Measurements from ENCODE around the gene UBR3. TPM values are rescaled to one million over a fixed set of nuclear protein-coding genes. Genes with fewer than 3 reads are reported as not detected.

UBR3 gene
- total RNA-seq, 1 experiment from 2014 or later: 21.9 TPM

GRCh38 chr2:170121689-170122088, 294.4 kb downstream of the UBR3 start:
- no peak overlapping the region for H2BK120ac ChIP-seq (ENCODE audit: low read depth, low read length, poor library complexity, severe bottlenecking)
- no peak overlapping the region for H3K23ac ChIP-seq (ENCODE audit: insufficient read length, low read depth, low read length)
- H3K79me1 ChIP-seq (ENCODE audit: insufficient read depth, low read depth, low read length, poor library complexity, severe bottlenecking): no peaks in the 10 kb centered on the region
- H3K27me3 ChIP-seq (ENCODE audit: insufficient read depth, low read length): no peaks in the 10 kb centered on the region
- H2BK12ac ChIP-seq (ENCODE audit: insufficient read length, low read depth, low read length): no peak overlapping the region
- H4K20me1 ChIP-seq (ENCODE audit: control insufficient read depth, insufficient read depth, insufficient read length): no peaks in the 10 kb centered on the region
- H3K56ac ChIP-seq (ENCODE audit: insufficient read length, low read depth, low read length): no peak overlapping the region
- no peak overlapping the region for H4K91ac ChIP-seq (ENCODE audit: insufficient read length, low read depth, low read length)
- H3K9me3 Mint-ChIP-seq: peaks cover 25 to 34% of the 10 kb centered on the region in 2 experiments
- no peak overlapping the region for H3K27ac Mint-ChIP-seq
- no peak overlapping the region for H2AK5ac ChIP-seq (ENCODE audit: insufficient read length, low read length)
- peaks cover 10% of the 10 kb centered on the region for H3K9me3 ChIP-seq (ENCODE audit: control insufficient read depth, low read depth, low read length)
- no peak overlapping the region for H2BK5ac ChIP-seq (ENCODE audit: insufficient read length, low read length)
- no peak overlapping the region for H3K4me2 ChIP-seq (ENCODE audit: insufficient read depth, insufficient read length, low read length)
- no peak overlapping the region for H3K18ac ChIP-seq (ENCODE audit: insufficient read length, low read depth, low read length)
- H3K4ac ChIP-seq (ENCODE audit: low read depth, low read length): no peak overlapping the region
- H3K27me3 Mint-ChIP-seq (ENCODE audit: low read depth): peaks cover 5% of the 10 kb centered on the region; the same call in 1 of the 2 replicates
- H4K8ac ChIP-seq (replicated peaks; ENCODE audit: insufficient read length, low read depth, low read length): no peak overlapping the region
- H3K4me1 ChIP-seq (ENCODE audit: insufficient read depth, low read length): no peaks in the 10 kb centered on the region
- WGBS (ENCODE audit: extremely low coverage, insufficient read length, low lambda C conversion rate): no CpG with 5 or more reads among the region's 1 CpG
- H3K23me2 ChIP-seq (ENCODE audit: insufficient read length, low read depth, low read length, poor library complexity, severe bottlenecking): no peaks in the 10 kb centered on the region
- no peak overlapping the region for H2AFZ ChIP-seq (ENCODE audit: low read length)
- H4K5ac ChIP-seq (ENCODE audit: insufficient read length, low read depth, low read length): no peak overlapping the region
- no peak for DNase-seq
- H3T11ph ChIP-seq (ENCODE audit: low read length): no peak overlapping the region
- no peak overlapping the region for H3K9ac ChIP-seq (ENCODE audit: extremely low read depth, insufficient read length, low read length)
- no peak overlapping the region for H3K27ac ChIP-seq (ENCODE audit: insufficient read length, low read depth, low read length)
- no peak overlapping the region for H2BK20ac ChIP-seq (ENCODE audit: low read depth, low read length, poor library complexity, severe bottlenecking)
- peaks cover 16 to 42% (median 20%) of the 10 kb centered on the region in 3 experiments for H3K36me3 Mint-ChIP-seq (ENCODE audit: insufficient read depth in 1 of 3, low read depth in 3 of 3)
- no peak overlapping the region for H3K14ac ChIP-seq (ENCODE audit: insufficient read depth, low read length)
- H3K4me1 Mint-ChIP-seq: peaks cover 3 to 12% of the 10 kb centered on the region in 2 experiments; a peak in 2 of 4 replicates
- H2BK15ac ChIP-seq (ENCODE audit: low read depth, low read length): no peak overlapping the region
- H3K79me2 ChIP-seq (ENCODE audit: insufficient read depth, low read length): no peaks in the 10 kb centered on the region
- no peak overlapping the region for H3K4me3 Mint-ChIP-seq
- TF ChIP-seq CTCF (conservative IDR thresholded peaks at IDR 0.05): no peak

All from H9 (cell line).